ENCODE measurements around the gene CCDC97. TPM values are rescaled to one million over a fixed set of nuclear protein-coding genes. Genes with fewer than 3 reads are reported as not detected.
"Not testable (repeated sequence)": the region's sequence is repeated elsewhere in the genome, so short reads cannot be mapped to it uniquely, and the experiment has no call there.

Gene CCDC97
- total RNA-seq, 1 donor from 2014 or later, result 40.5 TPM

GRCh38 chr19:41274802-41275201 is 35.2 kb upstream of the CCDC97 start:
- peaks cover 59% of the 10 kb centered on the region for H3K36me3 Mint-ChIP-seq
- TF ChIP-seq CTCF (IDR thresholded peaks at IDR 0.05; ENCODE audit: unreplicated experiment), result no peak
- no peak overlapping the region for H3K27ac Mint-ChIP-seq
- H3K9me3 Mint-ChIP-seq, result no peaks in the 10 kb centered on the region
- H3K27me3 Mint-ChIP-seq (ENCODE audit: low read depth), result no peaks in the 10 kb centered on the region
- DNase-seq (ENCODE audit: low spot score in 2 of 2, unreplicated experiment in 2 of 2), result no peak
- no peaks in the 10 kb centered on the region for H3K4me1 Mint-ChIP-seq
- H3K4me3 Mint-ChIP-seq, result no peak overlapping the region

- no peaks in the 10 kb centered on the region for H3K9me3 Mint-ChIP-seq
- DNase-seq (ENCODE audit: low spot score in 2 of 2, unreplicated experiment in 2 of 2), result no peak
- no peak overlapping the region for H3K4me3 Mint-ChIP-seq
- H3K27ac Mint-ChIP-seq, result no peak overlapping the region
- H3K27me3 Mint-ChIP-seq (ENCODE audit: low read depth), result no peaks in the 10 kb centered on the region
- no peak for TF ChIP-seq CTCF (IDR thresholded peaks at IDR 0.05; ENCODE audit: unreplicated experiment)
- H3K36me3 Mint-ChIP-seq, result peaks cover 67% of the 10 kb centered on the region
- no peaks in the 10 kb centered on the region for H3K4me1 Mint-ChIP-seq
Observed at GRCh38 chr19:41276231-41276630, 33.7 kb upstream of the CCDC97 start.

- no peak for DNase-seq (ENCODE audit: low spot score in 2 of 2, unreplicated experiment in 2 of 2)
- no peak for TF ChIP-seq CTCF (IDR thresholded peaks at IDR 0.05; ENCODE audit: unreplicated experiment)
- no peaks in the 10 kb centered on the region for H3K4me1 Mint-ChIP-seq
- no peak overlapping the region for H3K4me3 Mint-ChIP-seq
- H3K27ac Mint-ChIP-seq, result no peak overlapping the region
- H3K27me3 Mint-ChIP-seq (ENCODE audit: low read depth), result no peaks in the 10 kb centered on the region
- peaks cover 63% of the 10 kb centered on the region for H3K36me3 Mint-ChIP-seq
- H3K9me3 Mint-ChIP-seq, result no peaks in the 10 kb centered on the region
Observed at GRCh38 chr19:41278478-41278877, 31.5 kb upstream of the CCDC97 start.

GRCh38 chr19:41288673-41289530 is 21.1 kb upstream of the CCDC97 start:
- Mint-ChIP-seq H3K36me3 (peaks cover 41% of the 10 kb centered on the region), H3K4me1 (no peaks in the 10 kb centered on the region), H3K27me3 (ENCODE audit: low read depth) (no peaks in the 10 kb centered on the region), H3K27ac (no peak overlapping the region), H3K9me3 (no peaks in the 10 kb centered on the region), H3K4me3 (no peak overlapping the region)
- DNase-seq (ENCODE audit: low spot score in 2 of 2, unreplicated experiment in 2 of 2), result no peak
- TF ChIP-seq CTCF (IDR thresholded peaks at IDR 0.05; ENCODE audit: unreplicated experiment), result no peak

- H3K36me3 Mint-ChIP-seq, result peaks cover 45% of the 10 kb centered on the region
- DNase-seq (ENCODE audit: low spot score in 2 of 2, unreplicated experiment in 2 of 2); H3K27me3 Mint-ChIP-seq (ENCODE audit: low read depth); H3K27ac Mint-ChIP-seq; H3K4me1 Mint-ChIP-seq; H3K4me3 Mint-ChIP-seq; H3K9me3 Mint-ChIP-seq: not testable (repeated sequence)
Observed at GRCh38 chr19:41289814-41290213, 20.2 kb upstream of the CCDC97 start.

- no peaks in the 10 kb centered on the region for H3K4me1 Mint-ChIP-seq
- peaks cover 49% of the 10 kb centered on the region for H3K36me3 Mint-ChIP-seq
- no peak for DNase-seq (ENCODE audit: low spot score in 2 of 2, unreplicated experiment in 2 of 2)
- H3K27ac Mint-ChIP-seq, result no peak overlapping the region
- no peak for TF ChIP-seq CTCF (IDR thresholded peaks at IDR 0.05; ENCODE audit: unreplicated experiment)
- H3K4me3 Mint-ChIP-seq, result no peak overlapping the region
- H3K9me3 Mint-ChIP-seq, result no peaks in the 10 kb centered on the region
- H3K27me3 Mint-ChIP-seq (ENCODE audit: low read depth), result no peaks in the 10 kb centered on the region
Observed at GRCh38 chr19:41294393-41294792, 15.6 kb upstream of the CCDC97 start.

All from mesothelial cell of epicardium (in vitro differentiated cells).